Stimulated activated effector memory CD8-positive, alpha-beta T cell treated with anti-CD3 and anti-CD28 coated beads, Interleukin-12 subunit alpha, Interleukin-12 subunit beta, amount 100 ng/mL, for 72 hours (primary cell): Measurements from ENCODE around the gene MBNL2.

ENCODE experiments used
- ATAC-seq: fragments of 150-1000 bp; cut with Tn5 transposase; 2 replicates; pipeline ENCODE4 v1.10.0; 2021
- DNase-seq, 2 donors: peaks; one replicate each; pipeline ENCODE4 v3.0.0; 2021 to 2022; ENCODE audit warnings: low spot score in 2 of 2
- H3K27ac Mint-ChIP-seq: one replicate; pipeline ENCODE4 v1.8.0; 2022; ENCODE audit warnings: mild to moderate bottlenecking, mixed read lengths
- H3K36me3 Mint-ChIP-seq: one replicate; pipeline ENCODE4 v1.8.0; 2022; ENCODE audit warnings: mild to moderate bottlenecking, mixed read lengths
- H3K4me1 Mint-ChIP-seq: one replicate; pipeline ENCODE4 v1.8.0; 2022; ENCODE audit warnings: mixed read lengths
- H3K4me3 Mint-ChIP-seq: one replicate; pipeline ENCODE4 v1.8.0; 2022; ENCODE audit warnings: mild to moderate bottlenecking, mixed read lengths
- H3K9me3 Mint-ChIP-seq: one replicate; pipeline ENCODE4 v1.8.0; 2022; ENCODE audit warnings: mixed read lengths

Gene MBNL2

GRCh38 chr13:97249093-97249795 lies 27.1 kb downstream of the MBNL2 start:
- Mint-ChIP-seq H3K9me3 (no peaks in the 10 kb centered on the region), H3K36me3 (no peaks in the 10 kb centered on the region), H3K4me3 (no peak overlapping the region), H3K27ac (no peak overlapping the region), H3K4me1 (peaks cover 16% of the 10 kb centered on the region)
- ATAC-seq = no peak
- DNase-seq = no peak

- H3K36me3 Mint-ChIP-seq = no peaks in the 10 kb centered on the region
- no peak overlapping the region for H3K27ac Mint-ChIP-seq
- peaks cover 21% of the 10 kb centered on the region for H3K4me1 Mint-ChIP-seq
- no peak for ATAC-seq
- H3K9me3 Mint-ChIP-seq = no peaks in the 10 kb centered on the region
- no peak for DNase-seq
- no peak overlapping the region for H3K4me3 Mint-ChIP-seq
These were observed 27.8 kb downstream of the MBNL2 start for GRCh38 chr13:97249796-97250495.

DNA sequence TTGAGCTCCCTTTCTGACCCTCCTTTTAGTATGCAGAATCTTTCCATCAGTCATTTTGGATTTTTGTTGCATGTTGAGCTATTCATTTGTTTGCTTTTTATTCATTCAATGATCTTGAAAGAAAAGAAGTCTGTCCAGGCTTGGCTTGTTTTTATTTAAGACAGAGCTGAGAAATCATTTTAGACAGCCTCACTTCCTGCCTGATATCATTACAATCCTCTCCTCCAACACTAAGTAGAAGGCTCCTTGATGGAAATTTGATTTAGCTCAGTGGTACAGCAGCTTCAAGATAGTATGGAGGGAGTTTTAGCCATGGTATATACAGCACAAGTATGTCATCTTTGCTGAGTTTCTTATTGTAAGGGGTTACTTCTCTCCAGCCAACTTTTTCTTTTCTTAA lies 28.4 kb downstream of the MBNL2 start:
- Mint-ChIP-seq H3K4me1 (peaks cover 26% of the 10 kb centered on the region), H3K4me3 (no peak overlapping the region), H3K27ac (no peak overlapping the region)

DNA sequence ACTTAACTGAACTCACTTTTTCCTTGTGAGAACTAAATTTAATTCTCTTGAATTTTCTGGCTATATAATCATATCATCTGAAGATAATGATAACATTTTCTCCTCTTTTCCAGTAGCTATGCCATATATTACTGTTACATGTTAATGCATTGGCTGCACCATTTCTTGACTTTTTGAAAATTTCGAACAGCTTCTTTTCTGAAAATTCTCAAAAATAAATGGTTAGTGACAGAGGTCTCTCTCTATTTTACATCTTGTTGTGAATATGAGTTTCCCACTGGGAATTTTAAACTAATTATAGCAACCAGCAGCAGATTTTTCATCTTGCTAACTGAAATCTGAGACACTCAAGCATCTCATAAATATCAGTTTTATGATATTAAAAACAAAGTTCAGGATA lies 30.6 kb downstream of the MBNL2 start:
- no peak for DNase-seq
- Mint-ChIP-seq H3K27ac (no peak overlapping the region), H3K4me1 (peaks cover 47% of the 10 kb centered on the region), H3K9me3 (no peaks in the 10 kb centered on the region), H3K4me3 (no peak overlapping the region), H3K36me3 (peaks cover 9% of the 10 kb centered on the region)
- no peak for ATAC-seq

More for the DNA sequence above, 28.4 kb downstream of the MBNL2 start:
- Mint-ChIP-seq H3K36me3 (peaks cover under 1% of the 10 kb centered on the region), H3K9me3 (no peaks in the 10 kb centered on the region)
- no peak for DNase-seq
- ATAC-seq = no peak

GRCh38 chr13:97253581-97254293 lies 31.6 kb downstream of the MBNL2 start:
- Mint-ChIP-seq H3K36me3 (peaks cover 19% of the 10 kb centered on the region), H3K4me1 (peaks cover 54% of the 10 kb centered on the region), H3K27ac (no peak overlapping the region), H3K4me3 (no peak overlapping the region), H3K9me3 (no peaks in the 10 kb centered on the region)
- ATAC-seq (no peak), DNase-seq (no peak)

- H3K4me1 Mint-ChIP-seq = peaks cover 63% of the 10 kb centered on the region
- H3K27ac Mint-ChIP-seq = peak overlapping the region; percentile 98
- no peak overlapping the region for H3K4me3 Mint-ChIP-seq
- no peak for DNase-seq
- H3K9me3 Mint-ChIP-seq = no peaks in the 10 kb centered on the region
- H3K36me3 Mint-ChIP-seq = peaks cover 21% of the 10 kb centered on the region
- ATAC-seq = no peak
These were observed 32.7 kb downstream of the MBNL2 start for GRCh38 chr13:97254816-97255215.

GRCh38 chr13:97255515-97256021 lies 33.4 kb downstream of the MBNL2 start:
- DNase-seq (no peak), ATAC-seq (peak; percentile 74)
- peak overlapping the region; percentile 98 for H3K27ac Mint-ChIP-seq
- peaks cover 63% of the 10 kb centered on the region for H3K4me1 Mint-ChIP-seq
- H3K36me3 Mint-ChIP-seq = peaks cover 21% of the 10 kb centered on the region
- H3K4me3 Mint-ChIP-seq = peak overlapping the region; percentile 66
- H3K9me3 Mint-ChIP-seq = no peaks in the 10 kb centered on the region

DNA sequence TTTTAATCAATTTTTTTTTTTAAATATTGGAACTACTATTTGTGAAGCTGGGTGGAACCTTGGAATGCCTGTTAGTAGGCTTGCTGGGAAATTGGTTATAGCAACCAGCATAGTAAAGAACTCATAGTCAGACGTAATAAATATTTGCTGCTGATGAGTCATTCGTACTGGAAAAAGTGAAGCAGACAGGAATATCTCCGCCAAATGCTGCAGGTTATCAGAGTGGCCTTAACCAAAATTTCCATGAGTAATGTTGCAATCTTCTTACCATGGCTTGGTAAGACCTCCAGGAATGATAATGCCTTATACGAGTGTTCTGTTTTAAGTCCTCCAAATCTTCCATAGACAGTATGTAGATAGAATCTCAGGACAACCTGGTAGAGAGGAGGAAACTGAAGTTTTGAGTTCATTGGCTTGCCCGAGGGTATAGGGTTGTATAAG lies 34.2 kb downstream of the MBNL2 start:
- H3K4me1 Mint-ChIP-seq = peaks cover 65% of the 10 kb centered on the region
- peak overlapping the region; percentile 66 for H3K4me3 Mint-ChIP-seq
- H3K27ac Mint-ChIP-seq = peak overlapping the region; percentile 98
- ATAC-seq = peak; percentile 43
- DNase-seq = no peak
- no peaks in the 10 kb centered on the region for H3K9me3 Mint-ChIP-seq
- H3K36me3 Mint-ChIP-seq = peaks cover 21% of the 10 kb centered on the region

DNA sequence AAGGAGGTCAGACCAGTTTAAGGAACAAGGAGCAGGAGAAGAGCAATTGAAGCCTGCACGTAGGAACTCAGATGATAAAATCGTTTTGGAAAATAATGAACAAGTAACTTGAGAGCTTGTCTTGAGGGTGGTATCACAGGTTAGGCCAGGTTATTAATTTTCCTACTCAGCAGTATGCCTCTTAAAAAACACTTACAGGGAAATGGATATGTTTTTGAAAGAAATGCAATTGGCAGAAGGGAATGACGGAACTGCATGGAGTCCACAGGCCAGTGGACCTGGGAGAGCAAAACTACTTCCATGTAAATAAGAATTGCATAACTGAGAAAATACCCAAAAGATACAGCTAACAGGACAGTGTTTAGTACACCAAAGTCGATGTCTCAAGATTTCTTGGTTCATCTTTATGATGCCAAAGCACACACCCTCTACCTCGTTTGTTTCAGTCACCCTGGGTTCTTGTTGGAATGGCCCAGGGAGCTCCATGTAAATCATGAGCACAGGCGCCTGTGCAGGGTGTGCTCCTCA lies 35.2 kb downstream of the MBNL2 start:
- ATAC-seq = no peak
- Mint-ChIP-seq H3K36me3 (peaks cover 21% of the 10 kb centered on the region), H3K4me1 (peaks cover 74% of the 10 kb centered on the region), H3K27ac (peak overlapping the region; percentile 98), H3K4me3 (peak overlapping the region; percentile 66), H3K9me3 (no peaks in the 10 kb centered on the region)
- no peak for DNase-seq

DNA sequence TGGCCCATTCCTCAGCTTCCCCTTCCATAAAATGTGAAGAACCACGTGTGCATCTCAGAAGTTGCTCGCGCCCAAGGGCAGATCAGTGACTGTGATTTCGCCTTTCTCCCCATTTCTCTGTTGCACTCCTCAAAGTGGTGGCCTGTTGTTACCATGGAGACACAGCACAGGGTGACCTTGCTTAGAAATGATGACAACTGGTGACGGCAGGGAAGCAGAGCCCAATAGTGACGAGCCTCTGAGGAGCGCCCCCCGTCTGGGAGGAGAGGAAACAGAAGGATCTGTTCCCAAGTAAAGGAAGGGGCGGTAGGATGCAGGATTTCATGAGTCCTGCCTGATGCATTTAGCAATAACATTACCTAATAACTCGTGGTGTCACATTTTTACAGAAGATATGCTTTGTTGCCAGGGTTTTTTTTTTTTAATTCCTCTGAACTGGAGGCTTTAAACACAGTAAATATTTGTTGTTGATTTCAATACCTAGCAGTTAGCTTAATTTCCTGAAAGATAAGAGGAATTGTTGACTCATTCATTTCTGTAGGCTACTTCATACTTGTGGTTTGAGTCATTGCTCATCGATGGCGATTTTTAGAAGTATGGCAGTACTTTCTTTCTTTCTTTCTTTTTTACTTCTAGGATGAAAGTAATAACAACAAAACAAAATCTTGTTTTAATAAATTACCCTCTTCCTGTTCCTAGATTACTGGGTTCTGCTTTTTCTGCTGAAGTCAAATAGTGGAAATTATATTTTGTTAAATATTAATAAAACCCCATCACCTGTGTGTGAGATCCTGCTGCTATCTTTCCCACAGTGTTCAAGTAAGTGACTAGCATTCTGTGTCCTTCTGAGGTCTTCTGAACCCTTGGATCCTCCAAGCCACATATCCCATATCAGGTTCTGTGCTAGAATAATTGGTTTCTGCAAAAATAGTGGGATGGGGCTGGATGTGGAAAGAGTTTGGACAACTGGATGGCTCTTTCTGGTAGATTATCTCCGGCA lies 36.0 kb downstream of the MBNL2 start:
- Mint-ChIP-seq H3K4me3 (peak overlapping the region; percentile 66), H3K36me3 (peaks cover 21% of the 10 kb centered on the region), H3K9me3 (no peaks in the 10 kb centered on the region), H3K4me1 (peaks cover 82% of the 10 kb centered on the region), H3K27ac (peak overlapping the region; percentile 98)
- ATAC-seq (peak; percentile 71), DNase-seq (peak in 1 of 2 donors; percentile 55)

- ATAC-seq (no peak), DNase-seq (no peak)
- Mint-ChIP-seq H3K27ac (peak overlapping the region; percentile 98), H3K36me3 (peaks cover 21% of the 10 kb centered on the region), H3K4me3 (peak overlapping the region; percentile 66), H3K4me1 (peaks cover 85% of the 10 kb centered on the region), H3K9me3 (no peaks in the 10 kb centered on the region)
These were observed 36.7 kb downstream of the MBNL2 start for GRCh38 chr13:97258801-97259200.

DNA sequence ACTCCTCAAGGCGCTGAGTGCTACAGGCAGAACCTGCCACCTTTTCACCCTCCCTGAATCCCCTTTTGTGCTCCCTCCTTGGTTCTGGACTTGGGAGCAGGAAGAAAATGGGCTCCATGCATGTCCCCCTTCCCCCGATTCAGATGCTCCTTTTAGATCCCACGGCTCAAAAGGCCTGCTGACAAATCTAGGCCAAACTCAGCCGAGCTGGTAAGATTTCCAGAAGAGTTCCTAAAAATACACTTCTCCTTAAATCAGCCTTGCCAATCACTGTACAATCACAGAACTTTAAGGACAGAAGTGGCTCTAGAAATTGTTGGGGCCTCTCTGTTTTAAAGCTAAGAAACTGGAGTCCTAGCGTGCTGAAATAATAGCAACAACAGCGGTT lies 37.3 kb downstream of the MBNL2 start:
- peaks cover 21% of the 10 kb centered on the region for H3K36me3 Mint-ChIP-seq
- peak overlapping the region; percentile 98 for H3K27ac Mint-ChIP-seq
- H3K4me3 Mint-ChIP-seq = peak overlapping the region; percentile 66
- H3K9me3 Mint-ChIP-seq = no peaks in the 10 kb centered on the region
- peaks cover 86% of the 10 kb centered on the region for H3K4me1 Mint-ChIP-seq
- no peak for ATAC-seq
- no peak for DNase-seq

- Mint-ChIP-seq H3K4me3 (peak overlapping the region; percentile 66), H3K4me1 (peaks cover 85% of the 10 kb centered on the region), H3K9me3 (no peaks in the 10 kb centered on the region), H3K27ac (peak overlapping the region; percentile 98), H3K36me3 (peaks cover 21% of the 10 kb centered on the region)
- DNase-seq (no peak), ATAC-seq (no peak)
These were observed 37.9 kb downstream of the MBNL2 start for GRCh38 chr13:97259798-97260714.
